CD4-positive, alpha-beta T cell treated with Interleukin-21 for 1 hour (primary cell): ENCODE data around the gene SDC3.

ENCODE experiments used
- DNase-seq: peaks from one replicate; pipeline ENCODE4 v3.0.0-alpha.2; 2020

Gene SDC3

GRCh38 chr1:30904191-30904961, 4.2 kb downstream of the SDC3 start:
- no peak for DNase-seq

GRCh38 chr1:30903343-30904034, 5.1 kb downstream of the SDC3 start:
- DNase-seq, result no peak

- no peak for DNase-seq
Measured at GRCh38 chr1:30902593-30903290, 5.8 kb downstream of the SDC3 start.

GRCh38 chr1:30901798-30902581, 6.6 kb downstream of the SDC3 start:
- no peak for DNase-seq

DNA sequence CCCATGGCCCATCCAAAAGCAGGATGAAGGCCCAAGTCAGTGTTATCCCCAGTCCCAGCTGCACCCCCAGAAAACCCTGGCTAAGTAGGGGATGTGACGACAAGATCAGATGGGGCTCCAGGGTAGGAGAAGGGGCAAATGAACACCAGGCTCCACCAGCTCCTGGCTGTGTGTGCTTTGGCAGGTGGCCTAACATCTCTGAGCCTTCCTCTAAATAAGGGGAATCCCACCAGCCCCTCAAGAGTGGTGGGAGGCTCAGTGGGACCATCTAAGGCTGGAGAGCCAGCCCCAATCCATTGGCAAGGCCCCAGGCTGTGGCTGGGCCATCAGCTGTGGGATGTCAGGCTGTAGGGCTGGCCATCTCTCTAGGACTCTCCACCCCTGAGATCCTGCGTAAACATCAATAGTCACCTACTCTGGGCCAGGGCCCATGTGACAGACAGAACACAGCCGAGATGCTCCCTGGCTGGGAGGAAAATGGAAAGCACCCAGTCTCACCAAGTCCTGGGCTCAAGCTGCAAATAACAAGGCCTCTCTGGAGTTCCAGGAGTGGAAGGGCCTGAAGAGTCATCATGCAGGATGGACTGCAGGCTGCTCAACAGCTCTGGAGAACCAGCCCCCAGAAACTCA, 7.5 kb downstream of the SDC3 start:
- no peak for DNase-seq

DNA sequence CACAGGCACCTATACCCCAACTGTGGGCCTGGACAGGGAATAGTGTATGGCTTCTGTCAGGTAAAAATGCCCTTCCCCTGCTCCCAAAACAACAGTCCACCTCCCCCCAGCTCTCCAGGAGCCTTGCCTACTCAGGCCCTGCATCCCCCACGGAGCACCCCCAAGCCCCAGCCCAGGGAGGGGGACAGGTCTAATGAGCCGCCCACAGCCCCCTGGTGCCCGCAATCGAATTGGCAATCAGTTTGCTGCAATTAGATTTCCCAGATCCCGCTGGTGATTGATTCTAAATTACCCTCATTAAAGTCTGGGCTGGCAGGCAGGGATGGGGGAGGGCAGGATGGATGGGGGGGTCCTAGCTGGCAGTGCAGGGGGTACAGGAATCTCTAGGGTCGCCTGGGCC, 8.1 kb downstream of the SDC3 start:
- no peak for DNase-seq

- DNase-seq, result no peak
Measured at GRCh38 chr1:30899577-30900389, 8.8 kb downstream of the SDC3 start.

DNA sequence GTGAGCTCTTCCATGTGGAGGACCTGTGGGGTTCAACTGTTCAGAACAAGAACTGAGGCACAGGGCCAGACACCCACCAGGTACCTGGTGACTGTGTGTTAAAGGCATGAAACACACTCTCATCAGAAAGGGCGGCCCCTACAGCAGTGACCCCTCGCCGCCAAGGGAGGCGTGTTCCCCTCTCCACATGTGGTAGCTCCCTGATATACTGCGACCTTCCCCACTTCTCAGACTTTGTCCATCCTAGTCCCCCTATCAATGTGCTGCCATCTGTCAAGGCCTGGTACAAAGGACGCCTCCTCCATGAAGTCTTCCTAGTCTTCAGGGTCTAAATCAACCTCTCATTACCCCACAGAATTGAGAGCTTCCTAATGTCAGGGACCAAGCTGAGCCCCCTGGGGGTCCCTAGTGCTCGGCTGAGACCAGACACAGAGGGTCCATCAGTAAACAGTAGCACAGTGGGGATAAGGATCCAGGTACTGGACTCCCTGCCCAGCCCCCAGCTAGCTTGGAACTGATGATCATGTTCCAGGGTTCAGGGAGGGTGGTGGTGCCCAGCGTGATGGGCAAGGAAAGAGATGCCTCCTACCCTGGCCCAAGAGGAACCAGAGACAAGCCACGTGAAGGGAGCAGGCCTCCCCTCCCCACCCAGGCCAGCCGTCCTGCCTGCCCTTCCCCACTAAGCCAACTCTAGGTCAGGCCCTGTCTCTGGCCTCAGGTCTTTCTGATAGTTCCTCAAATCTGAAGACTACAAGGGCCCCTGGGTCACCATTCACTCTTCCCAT, 10.3 kb downstream of the SDC3 start:
- no peak for DNase-seq

- no peak for DNase-seq
Measured at GRCh38 chr1:30896905-30897304, 11.7 kb downstream of the SDC3 start.

- no peak for DNase-seq
Measured at GRCh38 chr1:30895944-30896660, 12.5 kb downstream of the SDC3 start.

DNA sequence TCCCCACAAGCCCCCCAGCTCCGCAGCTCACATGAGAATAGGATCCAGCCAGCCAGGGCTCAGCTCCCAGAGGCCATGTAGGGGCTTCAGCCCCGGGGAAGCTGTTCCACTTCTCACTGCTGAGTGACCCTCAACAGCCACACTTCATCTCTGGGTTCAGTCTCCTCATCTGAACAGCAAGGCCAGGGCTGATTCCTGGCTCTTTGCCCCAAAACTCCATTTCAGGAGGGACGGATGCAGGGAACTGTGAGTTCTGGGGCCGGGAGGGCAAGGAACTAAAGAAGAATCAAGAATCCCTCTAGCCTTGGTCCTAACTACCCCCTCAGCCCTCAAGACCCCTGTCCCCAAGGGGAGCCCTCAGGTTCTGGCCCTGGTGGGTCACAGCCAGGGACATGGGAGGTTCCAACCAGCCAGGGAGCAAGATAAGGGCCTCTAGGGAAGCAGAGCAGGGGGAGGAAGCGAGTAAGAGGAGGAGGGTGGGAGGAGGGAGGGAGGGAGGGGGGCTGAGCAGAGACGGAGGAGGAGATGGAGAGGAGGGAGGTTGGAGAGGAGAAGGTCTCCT, 13.1 kb downstream of the SDC3 start:
- DNase-seq, result no peak

DNA sequence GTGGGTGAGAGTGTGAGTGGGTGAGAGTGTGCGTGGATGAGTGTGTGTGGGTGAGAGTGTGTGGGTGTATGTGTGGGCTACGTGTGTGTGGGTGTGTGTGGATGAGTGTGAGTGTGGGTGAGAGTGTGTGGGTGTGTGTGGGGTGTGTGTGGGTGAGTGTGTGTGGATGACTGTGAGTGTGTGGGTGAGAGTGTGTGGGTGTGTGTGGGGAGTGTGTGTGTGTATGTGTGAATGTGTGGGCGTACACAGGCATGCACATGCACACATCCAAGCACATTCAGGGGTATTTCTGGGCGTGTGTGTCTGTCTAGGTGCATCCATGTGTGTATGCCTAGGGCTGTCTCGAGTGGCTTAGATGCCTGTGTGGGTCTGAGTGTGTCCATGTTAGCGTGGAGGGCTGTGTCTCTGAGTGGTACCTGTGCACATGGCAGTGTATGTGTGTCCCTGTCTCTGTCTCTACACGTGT, 14.0 kb downstream of the SDC3 start:
- no peak for DNase-seq

DNA sequence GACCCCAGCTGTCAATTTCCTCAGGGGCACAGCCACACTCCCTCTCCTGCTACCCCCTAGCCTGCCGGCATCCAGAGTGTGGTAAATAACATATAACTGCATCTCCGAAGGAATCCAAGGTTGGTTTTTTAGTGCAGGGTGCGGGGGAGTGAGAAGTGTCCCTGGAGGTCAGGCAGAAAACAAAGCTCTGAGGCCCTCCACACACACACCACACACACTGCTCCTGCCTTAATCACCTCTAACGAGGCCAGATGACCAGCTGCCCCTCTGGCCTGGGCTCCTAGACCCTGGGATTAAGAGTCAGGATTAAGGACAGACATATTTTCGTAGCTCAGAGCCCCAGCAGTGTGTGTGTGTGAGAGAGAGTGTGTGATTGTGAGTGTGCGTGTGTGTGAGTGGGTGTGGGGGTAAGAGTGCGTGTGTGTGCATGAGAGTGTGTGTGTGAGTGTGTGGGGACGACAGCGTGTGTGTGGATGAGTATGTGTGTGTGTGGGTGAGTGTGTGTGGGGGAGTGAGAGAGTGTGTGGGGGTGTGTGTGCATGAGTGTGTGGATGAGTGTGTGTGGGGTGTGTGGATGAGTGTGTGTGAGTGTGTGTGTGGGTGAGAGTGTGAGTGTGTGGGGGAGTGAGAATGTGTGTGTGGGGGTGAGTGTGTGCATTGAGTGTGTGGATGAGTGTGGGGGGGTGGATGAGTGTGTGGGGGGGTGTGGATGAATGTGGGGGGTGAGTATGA, 14.6 kb downstream of the SDC3 start:
- no peak for DNase-seq

DNA sequence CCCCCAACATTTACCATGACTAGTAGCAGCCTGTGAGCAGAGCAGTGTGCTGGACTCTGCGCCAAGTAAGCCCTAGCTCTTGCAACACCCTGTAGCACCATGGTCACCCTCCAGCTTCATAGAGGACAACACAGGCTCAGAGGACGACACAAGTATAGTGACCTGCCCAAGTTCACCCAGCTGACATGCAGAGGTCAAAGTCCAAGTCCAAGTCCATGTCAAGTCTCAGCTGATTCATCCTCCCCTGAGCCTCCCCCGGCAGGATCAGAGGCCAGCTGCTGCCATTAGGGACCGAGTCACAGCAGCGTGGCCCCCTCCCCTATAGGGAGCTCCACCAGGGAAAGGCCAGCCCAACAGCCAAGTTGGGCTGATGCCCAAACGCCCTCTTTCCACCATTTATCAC, 15.9 kb downstream of the SDC3 start:
- no peak for DNase-seq

DNA sequence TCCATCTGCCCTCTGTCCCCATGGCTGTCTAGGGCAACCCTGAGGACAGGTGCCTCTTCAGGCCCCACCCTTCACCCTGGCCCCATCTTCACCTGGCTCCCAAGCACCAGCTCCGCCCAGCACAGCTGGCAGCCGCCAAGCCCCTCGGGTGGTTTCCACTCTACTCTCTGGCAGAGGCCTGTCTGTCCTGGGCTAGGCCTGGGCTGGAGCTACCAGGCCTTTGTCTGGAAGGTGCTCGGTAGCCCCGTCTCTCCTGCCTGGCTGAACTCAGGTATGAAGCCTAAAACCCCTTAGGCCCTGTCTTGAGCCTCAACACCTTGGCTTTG, 17.4 kb downstream of the SDC3 start:
- DNase-seq, result no peak

GRCh38 chr1:30890502-30891226, 17.9 kb downstream of the SDC3 start:
- no peak for DNase-seq

- no peak for DNase-seq
Measured at GRCh38 chr1:30889511-30889910, 19.0 kb downstream of the SDC3 start.

DNA sequence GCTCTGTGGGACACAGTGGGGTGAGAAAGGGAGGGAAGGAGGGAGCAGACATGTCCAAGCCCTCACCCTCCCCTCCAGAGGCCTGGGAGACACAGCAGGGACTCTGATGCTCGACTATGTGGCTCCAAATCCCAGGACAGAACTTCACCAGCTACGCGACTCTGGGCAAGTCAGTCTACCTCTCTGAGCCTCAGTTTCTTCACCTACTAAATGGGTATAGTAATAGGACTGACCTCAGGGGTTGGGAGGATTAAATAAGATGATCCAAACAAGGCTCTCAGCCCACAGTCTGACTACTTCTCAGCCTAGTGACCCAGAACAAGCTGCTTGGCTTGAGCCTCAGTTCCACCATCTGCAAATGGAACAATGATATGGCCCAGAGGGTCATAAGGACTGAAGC, 19.6 kb downstream of the SDC3 start:
- no peak for DNase-seq

DNA sequence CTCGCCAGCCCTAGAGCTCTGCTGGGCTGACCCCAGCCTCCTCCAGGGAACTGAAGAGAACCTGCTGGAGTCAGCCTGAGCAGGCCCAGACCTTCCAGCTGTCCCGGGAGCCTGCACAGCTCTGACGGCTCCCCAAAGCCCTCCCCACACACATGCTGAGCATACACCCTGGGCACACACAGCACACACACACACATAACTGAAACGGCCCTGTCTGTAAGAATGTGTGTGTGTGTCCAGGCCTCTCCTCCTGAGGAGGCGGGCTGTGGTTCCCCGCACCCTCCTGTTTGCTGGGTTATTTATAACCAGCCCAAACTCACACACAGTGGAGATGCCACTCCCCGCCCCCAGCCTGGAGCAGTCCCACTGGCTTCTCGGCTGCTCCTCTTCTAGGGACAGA, 20.2 kb downstream of the SDC3 start:
- no peak for DNase-seq
